Ammon's horn (tissue), 1 donor: ENCODE data around the gene PALLD.
A peak's percentile ranks its signal among the peaks of the same experiment; 100 is the strongest.
"Not testable (repeated sequence)": the region's sequence is repeated elsewhere in the genome, so short reads cannot be mapped to it uniquely, and the experiment has no call there.

Experiments used
- DNase-seq: peaks from one replicate; pipeline ENCODE4 v3.0.0-alpha.2; 2016; ENCODE audit warnings: low spot score

PALLD gene

DNA sequence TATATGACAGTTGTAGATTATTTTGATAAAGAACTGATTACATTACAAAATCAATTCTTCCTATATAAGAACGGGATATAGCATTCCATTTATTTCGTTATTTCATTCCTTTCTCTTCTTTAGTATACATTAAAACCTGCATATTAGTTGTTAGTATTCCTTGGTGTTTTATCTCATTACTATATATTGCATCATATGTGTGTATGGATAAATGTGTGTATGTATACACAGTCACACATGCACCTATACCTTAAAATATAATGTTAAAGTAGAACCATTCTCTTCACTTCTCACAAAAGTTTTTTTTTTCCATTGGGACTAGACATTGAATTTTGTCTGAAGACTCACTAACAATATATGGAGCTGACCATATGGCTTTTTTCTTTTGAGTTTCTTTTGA lies 5.3 kb upstream of the PALLD start:
- no peak for DNase-seq

DNA sequence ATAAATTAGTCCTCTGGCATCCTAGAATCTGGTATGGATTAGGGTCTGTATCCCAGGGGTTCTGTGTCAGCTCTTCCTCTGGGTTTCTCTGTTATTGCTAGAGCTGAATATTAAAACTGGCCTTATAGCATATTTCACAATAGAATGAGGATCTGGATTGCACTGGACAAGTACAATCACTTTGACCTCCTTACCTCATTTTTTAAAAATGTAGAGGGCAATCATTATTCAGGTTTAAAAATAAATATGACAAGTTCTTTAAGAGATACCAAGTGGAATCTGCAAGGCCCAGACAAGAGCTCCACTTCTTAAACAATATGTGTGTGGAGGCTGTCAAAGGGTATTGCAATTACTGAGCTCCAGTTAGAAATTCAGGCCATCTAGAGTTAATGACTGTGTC lies 1.4 kb downstream of the PALLD start:
- DNase-seq, result no peak

DNA sequence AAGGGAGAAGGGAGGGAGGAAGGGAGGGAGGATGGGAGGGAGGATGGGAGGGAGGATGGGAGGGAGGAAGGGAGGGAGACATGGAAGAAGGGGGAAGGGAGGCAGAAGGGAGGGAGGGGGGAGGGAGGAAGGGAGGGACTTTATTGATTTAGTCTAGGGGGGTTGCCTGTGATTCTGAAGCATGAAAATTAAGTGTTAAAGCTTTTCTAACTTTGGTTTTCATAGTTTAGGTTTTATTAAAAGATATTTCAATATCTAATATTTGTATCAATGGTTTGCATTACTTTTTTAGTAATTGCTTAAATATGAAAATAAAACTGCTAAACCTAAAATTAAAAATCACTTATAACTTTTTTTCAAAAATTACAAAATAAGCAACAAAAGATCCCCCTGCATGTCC lies 2.4 kb downstream of the PALLD start:
- no peak for DNase-seq

DNA sequence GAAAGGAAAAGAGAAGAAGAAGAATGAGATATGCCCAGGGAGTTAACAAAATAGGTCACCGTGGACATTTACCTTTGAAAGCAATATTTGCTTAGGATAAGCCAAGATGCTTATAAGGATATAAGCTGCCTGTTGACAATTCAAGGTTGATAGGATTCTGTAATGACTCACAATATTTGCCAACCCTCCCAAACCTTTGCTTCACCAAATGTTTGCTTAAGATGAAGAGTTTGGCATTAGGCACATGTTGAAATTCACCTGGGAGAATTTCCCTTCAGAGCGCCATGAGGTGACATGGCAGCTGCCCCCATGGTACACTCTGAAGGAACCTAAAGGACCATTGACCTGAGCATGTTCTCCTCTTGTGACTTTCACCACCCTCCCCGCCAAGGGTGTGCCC lies 4.6 kb downstream of the PALLD start:
- no peak for DNase-seq

DNA sequence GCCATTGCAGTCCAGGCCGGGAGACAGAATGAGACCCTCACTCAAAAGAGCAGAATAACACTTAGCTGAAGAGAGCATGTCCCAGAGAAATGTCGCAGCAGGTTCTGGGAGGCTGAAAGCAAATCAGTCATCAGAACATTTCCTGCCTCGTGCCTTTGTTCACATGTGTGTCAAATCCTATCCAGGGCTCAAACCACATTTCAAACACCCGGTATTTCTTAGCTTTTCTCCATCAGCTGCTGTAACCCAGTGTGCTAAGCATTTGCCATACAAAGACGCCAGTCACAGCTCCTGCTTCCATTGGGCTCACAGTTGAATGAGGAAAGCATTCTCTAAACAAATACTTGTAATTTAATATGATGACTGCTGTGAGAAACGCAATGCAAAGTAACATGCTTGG lies 6.0 kb downstream of the PALLD start:
- no peak for DNase-seq

DNA sequence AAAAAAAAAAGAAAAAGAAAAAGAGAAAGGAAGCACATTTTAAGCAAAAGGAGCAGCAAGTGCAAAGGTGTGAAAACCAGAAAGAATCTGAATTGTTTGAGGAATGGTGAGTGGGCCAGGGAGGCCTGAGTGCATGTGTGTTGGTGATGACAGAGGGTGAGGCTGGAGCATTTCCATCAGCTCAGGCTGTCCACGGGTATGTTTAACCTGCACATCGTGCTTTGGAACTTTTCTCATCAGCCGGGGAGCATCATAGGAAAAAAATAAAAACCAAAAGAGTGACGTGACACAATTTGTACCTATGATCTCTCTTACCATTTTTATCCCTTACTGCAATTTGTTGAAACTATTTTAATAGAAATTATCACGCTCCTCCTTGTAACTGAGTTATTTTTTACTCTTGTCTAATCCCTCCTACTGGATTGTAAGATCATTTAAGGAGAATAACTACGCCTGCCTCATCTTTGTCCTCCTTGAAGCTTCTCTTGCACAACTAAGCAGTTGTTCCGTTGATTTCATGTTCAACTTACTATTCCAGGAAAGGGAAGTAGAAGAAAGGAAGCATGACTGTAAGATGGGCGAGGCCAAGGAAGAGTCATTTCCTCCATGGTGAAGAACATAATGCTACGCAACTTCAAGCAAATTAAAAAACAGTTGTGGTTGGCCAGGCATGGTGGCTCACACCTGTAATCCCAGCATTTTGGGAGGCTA lies 7.0 kb downstream of the PALLD start:
- peak; percentile 40 for DNase-seq

DNA sequence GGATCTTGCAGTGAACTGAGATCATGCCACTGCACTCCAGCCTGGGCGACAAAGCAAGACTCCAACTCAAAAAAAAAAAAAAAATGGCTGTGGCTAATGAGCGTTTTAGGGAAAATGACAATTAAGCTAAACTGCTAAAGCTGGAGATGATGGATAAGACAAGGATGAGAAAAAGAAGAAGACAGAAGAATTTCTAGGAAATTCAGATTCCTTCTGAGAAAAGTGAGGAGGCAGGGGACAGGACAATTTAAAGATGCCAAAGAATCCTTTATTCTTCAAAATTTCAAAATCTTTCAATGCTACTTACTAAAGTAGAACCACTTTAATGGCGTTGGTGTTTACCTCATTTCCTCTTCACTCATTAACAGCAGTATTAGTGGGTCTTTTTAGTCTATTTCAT lies 7.7 kb downstream of the PALLD start:
- DNase-seq, result no peak

DNA sequence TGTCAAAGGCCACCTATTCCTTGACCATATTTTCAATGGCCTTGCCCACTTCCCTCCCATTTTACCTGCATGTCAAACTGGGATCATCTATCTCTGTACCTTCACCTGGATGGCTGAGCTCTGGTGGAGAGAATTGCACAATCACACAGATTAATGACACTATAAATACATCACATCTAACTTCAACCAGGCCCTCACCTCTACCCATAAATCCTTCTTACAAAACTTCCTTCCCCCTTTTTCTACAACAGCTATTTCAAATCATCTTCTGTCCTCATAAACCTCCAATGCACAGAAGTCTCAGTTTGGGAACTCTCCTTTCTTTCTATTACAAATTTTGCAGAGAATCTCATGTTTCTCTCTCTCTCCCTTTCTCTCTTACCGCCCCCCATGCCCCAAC lies 9.2 kb downstream of the PALLD start:
- no peak for DNase-seq

DNA sequence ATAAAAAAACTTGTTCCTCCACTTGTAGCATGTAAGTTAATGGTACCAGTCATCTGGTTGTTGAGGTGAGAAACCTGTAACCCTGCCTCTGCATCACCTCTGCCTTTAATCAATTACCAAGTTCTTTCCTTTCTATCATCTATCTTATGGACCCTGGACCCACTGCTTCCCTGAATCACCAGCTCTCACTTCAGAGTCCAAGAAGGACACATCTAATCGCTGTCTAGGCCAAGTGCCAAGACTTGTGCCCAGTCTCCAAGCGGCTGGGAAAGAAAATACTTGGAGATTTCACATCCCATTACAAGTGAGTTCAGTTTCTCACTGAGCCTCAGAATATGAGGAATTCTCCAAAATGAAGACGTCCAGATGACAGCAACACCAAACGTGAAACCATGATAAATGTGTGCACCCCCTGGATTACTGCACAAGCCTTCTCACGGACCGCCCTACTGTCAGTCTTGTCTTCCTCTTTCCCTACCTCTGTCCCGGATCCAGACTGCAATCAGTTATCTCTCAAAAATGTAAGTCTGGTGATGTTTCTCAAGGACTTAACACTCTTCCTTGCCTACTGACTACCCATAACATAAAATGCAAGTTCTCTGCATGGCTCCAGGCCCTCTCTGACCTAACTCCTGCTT lies 10.4 kb downstream of the PALLD start:
- DNase-seq, result no peak

DNA sequence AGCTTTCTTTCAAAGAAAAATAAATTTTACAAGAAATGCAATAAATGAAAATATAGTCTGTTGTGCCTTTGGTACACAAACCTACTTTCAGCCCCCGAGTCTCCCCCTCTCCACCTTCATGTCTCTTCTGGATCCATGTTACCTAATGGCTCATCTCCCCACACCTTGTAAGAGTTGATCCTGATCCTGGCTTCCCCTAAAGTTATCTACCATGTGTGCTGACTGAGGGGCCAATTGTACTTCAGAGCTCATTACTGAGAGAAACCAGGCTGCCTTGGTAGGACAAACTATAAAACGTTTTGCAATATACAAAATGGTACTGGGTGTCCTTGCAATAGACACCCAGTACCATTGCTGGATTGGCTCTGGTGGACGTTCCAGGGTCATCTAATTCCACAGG lies 11.8 kb downstream of the PALLD start:
- DNase-seq, result no peak

DNA sequence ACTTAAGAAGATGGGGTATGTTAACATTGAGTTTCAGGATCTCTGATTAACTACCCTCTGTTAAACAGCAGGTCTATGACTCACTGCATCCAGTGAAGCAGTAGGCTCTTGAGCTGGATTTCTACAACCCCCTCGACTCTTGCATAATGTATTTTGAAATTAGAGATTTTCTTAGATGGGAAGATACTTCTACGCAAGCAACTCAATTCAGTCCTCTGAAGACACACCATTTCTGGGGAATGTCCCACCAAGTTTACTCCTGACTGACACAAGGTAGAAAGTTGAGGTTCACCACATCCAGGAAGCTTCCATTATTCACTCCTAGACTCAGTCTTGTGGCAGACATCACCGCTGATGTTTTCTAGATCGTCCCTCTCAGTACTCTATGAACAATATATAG lies 12.9 kb downstream of the PALLD start:
- DNase-seq, result no peak

DNA sequence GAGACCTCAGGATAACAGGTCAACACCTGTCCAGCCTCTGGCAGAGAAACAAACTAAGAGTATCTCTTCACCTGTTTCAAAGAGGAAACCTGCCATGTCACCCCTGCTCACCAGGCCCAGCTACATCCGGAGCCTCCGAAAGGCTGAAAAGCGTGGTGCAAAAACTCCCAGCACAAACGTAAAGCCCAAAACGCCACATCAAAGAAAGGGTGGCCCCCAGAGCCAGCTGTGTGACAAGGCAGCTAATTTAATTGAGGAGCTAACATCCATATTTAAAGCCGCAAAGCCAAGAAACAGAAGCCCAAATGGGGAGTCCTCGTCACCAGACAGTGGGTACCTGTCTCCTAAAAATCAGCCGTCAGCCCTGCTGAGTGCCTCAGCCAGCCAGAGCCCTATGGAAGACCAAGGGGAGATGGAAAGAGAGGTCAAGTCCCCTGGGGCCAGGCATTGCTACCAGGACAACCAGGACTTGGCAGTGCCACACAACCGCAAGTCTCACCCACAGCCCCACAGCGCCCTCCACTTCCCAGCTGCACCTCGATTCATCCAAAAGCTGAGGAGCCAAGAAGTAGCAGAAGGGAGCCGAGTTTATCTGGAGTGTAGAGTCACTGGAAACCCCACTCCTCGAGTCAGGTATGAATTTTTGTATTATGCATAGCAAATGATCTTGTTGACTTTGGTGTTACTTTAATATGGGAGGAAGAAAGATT lies 15.1 kb downstream of the PALLD start:
- DNase-seq, result no peak

DNA sequence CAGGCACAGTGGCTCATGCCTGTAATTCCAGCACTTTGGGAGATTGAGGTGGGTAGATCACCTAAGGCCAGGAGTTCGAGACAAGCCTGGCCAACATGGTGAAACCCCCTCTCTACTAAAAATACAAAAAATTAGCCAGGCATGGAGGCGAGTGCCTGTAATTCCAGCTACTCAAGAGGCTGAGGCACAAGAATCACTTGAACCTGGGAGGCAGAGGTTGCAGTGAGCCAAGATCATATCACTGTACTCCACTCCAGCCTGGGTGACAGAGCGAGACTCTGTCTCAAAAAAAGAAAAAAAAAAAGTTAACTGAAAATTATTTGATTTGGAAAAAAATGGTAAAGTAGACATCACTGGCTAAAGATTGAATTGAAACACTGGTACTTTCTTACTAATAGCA lies 17.0 kb downstream of the PALLD start:
- DNase-seq, result not testable (repeated sequence)

DNA sequence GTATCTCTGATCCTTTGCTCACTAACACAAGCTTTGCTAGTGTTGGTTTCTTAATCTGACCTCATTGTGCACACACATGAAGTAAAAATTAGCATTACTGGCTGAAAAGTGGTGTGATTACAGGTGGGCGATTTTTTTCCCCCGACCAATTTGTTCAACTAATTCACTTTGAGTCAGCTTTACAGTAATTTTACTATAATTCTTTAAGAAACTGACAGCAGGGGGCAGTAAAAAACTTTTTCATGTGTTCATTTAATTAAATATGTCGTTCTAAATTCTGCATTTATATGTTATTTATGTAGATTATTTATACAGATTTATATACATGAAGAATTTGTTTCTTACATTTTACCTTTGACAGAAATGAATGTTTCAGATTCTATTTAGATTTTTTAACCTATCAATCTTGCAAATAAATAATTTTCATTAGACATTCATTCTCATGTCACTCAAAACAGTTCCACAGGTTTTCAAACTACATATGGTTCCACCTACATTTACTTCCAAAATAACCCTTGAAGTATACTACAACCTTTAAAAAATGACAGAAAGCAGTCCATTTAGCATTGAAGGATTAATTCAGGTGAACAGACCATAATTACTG lies 17.5 kb downstream of the PALLD start:
- no peak for DNase-seq

DNA sequence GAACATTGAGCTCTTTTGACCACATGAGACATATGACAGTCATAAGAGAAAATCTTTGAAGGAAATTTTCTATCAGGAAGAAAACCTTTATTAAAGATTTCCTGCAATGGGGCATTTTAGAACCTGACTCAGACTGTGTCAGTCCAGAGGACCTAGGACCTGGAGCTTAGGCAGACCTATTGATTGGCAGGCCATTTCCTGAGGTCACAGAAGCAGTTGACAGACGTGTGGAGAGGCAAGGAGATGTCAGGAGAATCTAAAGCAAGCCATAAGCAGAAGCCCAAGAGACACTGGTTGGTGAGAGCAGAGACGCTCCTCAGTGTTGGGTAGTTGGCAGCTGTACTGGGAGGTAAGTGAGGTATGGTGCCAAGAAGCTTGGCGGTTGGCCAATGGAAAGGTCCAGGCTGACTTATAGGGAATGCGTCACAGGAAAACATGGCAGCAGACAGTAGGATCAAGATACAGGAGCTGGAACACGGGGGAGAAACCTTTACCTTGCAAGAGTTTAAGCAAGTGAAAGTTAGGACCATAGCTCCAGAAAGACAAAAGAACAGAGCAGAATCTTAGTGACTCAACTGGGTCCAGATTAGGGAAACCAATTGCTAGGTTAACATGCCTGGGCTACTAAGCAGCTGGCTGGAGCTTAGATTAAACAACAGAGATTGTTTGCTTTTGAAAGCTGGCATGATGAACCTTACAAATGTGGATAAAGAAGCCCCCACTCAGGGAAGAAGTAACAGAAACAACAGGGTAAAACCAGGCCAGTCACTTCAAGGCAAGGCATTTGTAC lies 18.6 kb downstream of the PALLD start:
- peak; percentile 3 for DNase-seq

DNA sequence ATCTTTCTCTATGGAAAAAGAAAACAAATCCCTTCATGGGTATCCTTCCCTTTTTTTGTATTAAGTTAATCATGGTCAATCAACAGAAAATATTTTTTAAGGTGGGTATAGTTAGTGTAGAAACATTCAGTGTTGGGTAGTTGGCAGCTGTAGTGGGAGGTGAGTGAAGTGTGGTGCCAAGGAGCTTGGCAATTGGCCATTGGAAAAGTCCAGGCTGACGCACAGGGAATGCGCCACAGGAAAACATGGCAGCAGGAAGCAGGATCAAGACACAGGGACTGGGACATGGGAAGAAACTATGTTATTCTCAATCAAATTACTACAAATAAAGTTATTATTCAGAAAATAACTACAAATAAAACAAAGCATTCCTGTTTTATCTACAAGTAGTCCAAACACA lies 20.0 kb downstream of the PALLD start:
- DNase-seq, result no peak

DNA sequence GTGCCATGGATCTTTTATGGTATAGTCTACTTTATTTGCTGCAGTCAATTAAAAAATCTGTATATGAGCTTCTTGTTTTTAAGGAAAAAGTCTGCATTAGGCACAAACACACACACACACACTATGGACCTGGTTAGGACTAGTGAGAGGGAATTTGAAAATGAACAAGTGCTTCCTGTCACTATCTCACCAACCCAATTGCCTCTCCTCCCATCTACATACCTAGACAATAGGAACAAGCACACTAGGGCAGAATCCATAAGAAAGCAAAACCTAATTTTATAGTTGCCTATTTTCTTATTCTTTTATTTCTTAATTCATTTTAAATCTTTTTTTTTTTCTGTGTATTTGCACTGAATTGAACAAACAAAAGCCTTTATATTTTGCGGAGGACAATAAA lies 22.7 kb downstream of the PALLD start:
- DNase-seq, result no peak

DNA sequence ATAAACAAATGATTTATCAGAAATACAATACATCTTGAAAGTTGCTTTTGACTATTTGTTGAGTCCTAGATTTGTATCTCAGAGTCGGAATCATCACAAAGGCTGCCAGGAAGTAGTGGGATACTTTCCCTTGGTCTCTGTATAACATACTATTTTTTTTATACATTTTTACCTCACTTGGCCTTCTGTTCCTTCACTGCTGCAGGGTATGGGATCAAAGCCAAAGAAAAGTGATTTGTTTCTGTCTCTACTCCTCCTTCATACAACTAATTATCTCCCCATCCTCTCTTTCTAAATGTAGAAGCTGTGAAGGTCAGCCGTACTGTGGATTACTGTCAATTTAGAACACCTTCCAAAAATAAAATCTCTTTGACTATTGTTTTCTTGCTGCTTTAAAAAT lies 24.9 kb downstream of the PALLD start:
- DNase-seq, result no peak

DNA sequence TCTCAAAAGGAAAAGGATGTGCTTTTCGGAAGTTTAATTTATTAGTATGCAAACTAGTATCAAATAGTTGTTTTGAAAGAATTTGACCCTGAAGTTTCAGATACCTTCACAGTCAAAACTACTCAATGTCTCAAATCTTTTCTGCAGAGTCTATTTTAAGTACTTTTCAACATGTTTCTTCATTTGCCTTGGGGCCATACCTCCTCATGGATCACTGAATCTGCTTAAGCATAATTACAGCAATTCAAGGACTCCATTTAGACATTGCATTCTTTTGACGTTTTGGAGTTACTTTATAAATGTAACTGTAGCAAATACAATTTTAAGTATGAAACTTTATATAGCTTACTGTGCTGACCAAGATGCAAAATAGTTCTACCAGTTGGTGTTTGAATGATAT lies 25.5 kb downstream of the PALLD start:
- DNase-seq, result no peak

DNA sequence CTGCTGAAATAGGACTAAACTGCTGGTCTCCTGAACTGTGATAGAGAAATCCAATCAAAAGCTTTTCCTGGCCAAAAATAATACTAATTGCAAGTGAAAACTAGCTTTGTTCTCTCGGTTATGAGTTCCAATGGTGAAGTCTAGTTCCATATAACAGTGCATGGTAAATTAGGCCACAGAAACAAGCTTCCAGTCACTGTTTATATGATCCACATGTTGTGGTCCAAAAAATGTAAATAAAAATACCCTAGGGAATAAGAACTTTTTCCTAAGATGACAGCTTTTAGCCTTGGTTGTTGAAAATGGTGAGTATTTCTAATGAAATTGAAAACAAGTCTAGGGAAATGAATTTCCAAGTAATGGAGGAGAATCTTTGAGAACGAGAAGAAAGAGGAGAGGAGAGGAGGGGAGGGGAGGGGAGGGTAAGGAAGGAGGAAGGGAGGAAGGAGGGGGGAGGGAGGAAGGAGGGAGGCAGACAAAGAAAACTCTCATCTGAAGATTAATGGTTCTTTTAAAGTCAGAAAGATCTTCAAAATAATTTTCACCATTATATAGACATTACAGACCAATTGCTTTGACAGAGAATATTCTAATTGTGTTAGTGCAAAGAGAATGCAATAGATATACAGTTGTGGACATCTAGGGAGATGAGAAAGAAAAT lies 26.1 kb downstream of the PALLD start:
- no peak for DNase-seq

DNA sequence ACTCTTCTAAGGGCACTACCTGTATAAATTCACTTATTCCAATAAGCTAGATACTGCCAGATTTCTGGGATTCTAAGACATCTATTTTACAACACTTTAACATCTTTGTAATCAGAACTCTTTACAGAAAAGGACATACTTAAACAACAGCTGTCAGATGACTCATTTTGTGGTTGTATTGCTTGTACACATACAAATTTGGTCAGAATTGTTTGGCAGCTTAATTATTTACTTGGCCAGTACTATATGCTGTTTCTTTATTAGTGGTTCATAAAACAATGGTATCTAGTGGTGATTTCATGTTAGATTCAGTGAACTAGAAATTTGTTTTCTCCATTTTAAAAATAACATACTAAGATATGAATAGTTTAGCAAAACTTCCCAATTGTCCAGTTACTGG lies 27.2 kb downstream of the PALLD start:
- no peak for DNase-seq

DNA sequence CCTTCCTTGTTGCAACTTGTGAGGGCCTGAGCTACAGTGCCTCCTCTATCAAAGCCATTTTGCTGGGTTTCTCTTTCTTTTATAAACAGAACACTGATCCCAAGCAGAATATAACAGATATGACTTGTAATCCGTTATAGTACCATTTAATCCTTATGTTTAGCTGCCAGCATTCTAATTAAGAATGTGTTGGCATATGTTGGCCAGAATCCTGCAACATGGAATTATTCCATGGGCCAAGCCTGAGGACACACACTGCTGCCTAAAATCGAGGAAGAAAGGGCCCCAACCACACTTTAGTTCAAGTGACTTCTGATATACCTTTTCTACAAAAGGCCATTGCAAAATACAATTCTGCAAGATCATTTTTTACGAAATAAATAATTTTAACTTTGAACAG lies 28.0 kb downstream of the PALLD start:
- DNase-seq, result no peak
